OCI-LY3 (cell line): Measurements from ENCODE around the gene INSYN2A.

ENCODE experiments used
- EZH2phosphoT487 ChIP-seq: fragments of 200-600 bp; shearing (Covaris generic); IDR thresholded peaks from 2 replicates; pipeline ENCODE4 v1.6.1; 2018; ENCODE audit warnings: antibody characterized with exemption, mixed run types, low read depth
- TF ChIP-seq, protein P1 (sequence below): fragments of 200-600, 300-600 bp; sonication (generic); IDR thresholded peaks from 2 replicates; pipeline ENCODE4 v1.5.1; 2014; ENCODE audit warnings: antibody characterized with exemption, low read length, low read depth

DNA sequence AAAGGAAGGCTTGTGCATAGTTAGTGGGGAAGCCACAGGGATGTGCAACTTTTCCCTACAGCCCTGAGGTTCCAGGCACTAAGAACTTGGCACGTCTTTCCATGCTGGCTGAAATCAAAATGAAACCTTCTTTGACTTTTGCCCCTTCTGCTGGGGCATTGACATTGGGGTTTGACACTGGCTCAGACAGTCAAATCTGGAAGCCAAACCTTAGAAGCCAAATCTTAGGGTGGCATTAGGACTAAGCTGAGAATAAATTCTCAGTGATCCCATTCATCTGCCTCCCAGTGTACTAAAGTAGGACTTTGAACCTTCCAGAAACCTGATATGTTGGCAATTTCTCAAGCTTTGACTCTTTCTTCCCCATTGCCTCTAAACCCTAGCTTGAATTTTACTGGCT is 31.3 kb upstream of the INSYN2A start:
- TF ChIP-seq, protein P1, sequence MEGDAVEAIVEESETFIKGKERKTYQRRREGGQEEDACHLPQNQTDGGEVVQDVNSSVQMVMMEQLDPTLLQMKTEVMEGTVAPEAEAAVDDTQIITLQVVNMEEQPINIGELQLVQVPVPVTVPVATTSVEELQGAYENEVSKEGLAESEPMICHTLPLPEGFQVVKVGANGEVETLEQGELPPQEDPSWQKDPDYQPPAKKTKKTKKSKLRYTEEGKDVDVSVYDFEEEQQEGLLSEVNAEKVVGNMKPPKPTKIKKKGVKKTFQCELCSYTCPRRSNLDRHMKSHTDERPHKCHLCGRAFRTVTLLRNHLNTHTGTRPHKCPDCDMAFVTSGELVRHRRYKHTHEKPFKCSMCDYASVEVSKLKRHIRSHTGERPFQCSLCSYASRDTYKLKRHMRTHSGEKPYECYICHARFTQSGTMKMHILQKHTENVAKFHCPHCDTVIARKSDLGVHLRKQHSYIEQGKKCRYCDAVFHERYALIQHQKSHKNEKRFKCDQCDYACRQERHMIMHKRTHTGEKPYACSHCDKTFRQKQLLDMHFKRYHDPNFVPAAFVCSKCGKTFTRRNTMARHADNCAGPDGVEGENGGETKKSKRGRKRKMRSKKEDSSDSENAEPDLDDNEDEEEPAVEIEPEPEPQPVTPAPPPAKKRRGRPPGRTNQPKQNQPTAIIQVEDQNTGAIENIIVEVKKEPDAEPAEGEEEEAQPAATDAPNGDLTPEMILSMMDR = no peak
- TF ChIP-seq EZH2phosphoT487 = no peak
